Measurements from ENCODE around the gene RADIL.

The RADIL gene

GRCh38 chr7:4831723-4832495 lies 51.6 kb downstream of the RADIL start:
- no peak for DNase-seq (ENCODE audit: low spot score)

GRCh38 chr7:4830176-4830575 lies 53.3 kb downstream of the RADIL start:
- DNase-seq (ENCODE audit: low spot score), result peak; percentile 86

GRCh38 chr7:4828720-4829383 lies 54.7 kb downstream of the RADIL start:
- DNase-seq (ENCODE audit: low spot score), result no peak

- DNase-seq (ENCODE audit: low spot score), result no peak
These were observed 58.4 kb downstream of the RADIL start for GRCh38 chr7:4825081-4825480.

- DNase-seq (ENCODE audit: low spot score), result no peak
These were observed 59.3 kb downstream of the RADIL start for GRCh38 chr7:4824120-4824775.

- DNase-seq (ENCODE audit: low spot score), result no peak
These were observed 59.9 kb downstream of the RADIL start for GRCh38 chr7:4823441-4824119.

GRCh38 chr7:4822677-4823076 lies 60.8 kb downstream of the RADIL start:
- DNase-seq (ENCODE audit: low spot score), result no peak

- no peak for DNase-seq (ENCODE audit: low spot score)
These were observed 62.5 kb downstream of the RADIL start for GRCh38 chr7:4820967-4821471.

GRCh38 chr7:4820405-4820966 lies 63.0 kb downstream of the RADIL start:
- DNase-seq (ENCODE audit: low spot score), result no peak

- DNase-seq (ENCODE audit: low spot score), result no peak
These were observed 63.7 kb downstream of the RADIL start for GRCh38 chr7:4819560-4820404.

GRCh38 chr7:4818000-4818794 lies 65.3 kb downstream of the RADIL start:
- no peak for DNase-seq (ENCODE audit: low spot score)

GRCh38 chr7:4817178-4817901 lies 66.2 kb downstream of the RADIL start:
- DNase-seq (ENCODE audit: low spot score), result no peak

GRCh38 chr7:4816419-4817080 lies 67.0 kb downstream of the RADIL start:
- no peak for DNase-seq (ENCODE audit: low spot score)

GRCh38 chr7:4815609-4816418 lies 67.7 kb downstream of the RADIL start:
- no peak for DNase-seq (ENCODE audit: low spot score)

- DNase-seq (ENCODE audit: low spot score), result no peak
These were observed 68.4 kb downstream of the RADIL start for GRCh38 chr7:4815121-4815520.

GRCh38 chr7:4814433-4814832 lies 69.1 kb downstream of the RADIL start:
- no peak for DNase-seq (ENCODE audit: low spot score)

- DNase-seq (ENCODE audit: low spot score), result no peak
These were observed 73.8 kb downstream of the RADIL start for GRCh38 chr7:4809666-4810065.

GRCh38 chr7:4809091-4809591 lies 74.4 kb downstream of the RADIL start:
- DNase-seq (ENCODE audit: low spot score), result no peak

Measured in HuH-7.5 (cell line).